ENCODE measurements around the gene HSPA5.
"Not testable (repeated sequence)": the region's sequence is repeated elsewhere in the genome, so short reads cannot be mapped to it uniquely, and the experiment has no call there.

The HSPA5 gene

GRCh38 chr9:125241000-125241862 is at the start of gene HSPA5:
Gene HSPA5 (minus strand): TSS chr9:125241343. CDS start chr9:125241126, 217 bp downstream.
- DNase-seq: peak; percentile 100

DNA sequence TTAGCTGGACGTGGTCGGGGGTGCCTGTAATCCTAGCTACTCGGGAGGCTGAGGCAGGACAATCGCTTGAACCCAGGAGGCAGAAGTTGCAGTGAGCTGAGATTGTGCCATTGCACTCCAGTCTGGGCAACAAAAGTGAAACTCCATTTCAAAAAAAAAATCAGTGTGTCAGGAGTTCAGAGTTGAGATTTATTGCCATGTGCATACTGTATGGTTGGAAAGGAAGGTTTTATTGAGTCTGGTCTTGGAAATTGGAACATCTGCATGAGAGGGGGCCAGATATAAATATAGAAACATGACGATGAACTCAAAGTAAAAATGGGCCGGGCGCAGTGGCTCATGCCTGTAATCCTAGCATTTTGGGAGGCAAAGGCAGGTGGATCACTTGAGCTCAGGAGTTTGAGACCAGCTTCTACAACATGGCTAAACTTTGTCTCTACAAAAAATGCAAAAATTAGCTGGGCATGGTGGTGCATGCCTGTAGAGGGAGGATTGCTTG is 45.8 kb upstream of the HSPA5 start:
- not testable (repeated sequence) for DNase-seq

GRCh38 chr9:125284855-125285254 is 43.7 kb upstream of the HSPA5 start:
- no peak for DNase-seq

- DNase-seq: no peak
These were observed 39.8 kb upstream of the HSPA5 start for GRCh38 chr9:125280945-125281344.

- no peak for DNase-seq
These were observed 36.3 kb upstream of the HSPA5 start for GRCh38 chr9:125277411-125277810.

DNA sequence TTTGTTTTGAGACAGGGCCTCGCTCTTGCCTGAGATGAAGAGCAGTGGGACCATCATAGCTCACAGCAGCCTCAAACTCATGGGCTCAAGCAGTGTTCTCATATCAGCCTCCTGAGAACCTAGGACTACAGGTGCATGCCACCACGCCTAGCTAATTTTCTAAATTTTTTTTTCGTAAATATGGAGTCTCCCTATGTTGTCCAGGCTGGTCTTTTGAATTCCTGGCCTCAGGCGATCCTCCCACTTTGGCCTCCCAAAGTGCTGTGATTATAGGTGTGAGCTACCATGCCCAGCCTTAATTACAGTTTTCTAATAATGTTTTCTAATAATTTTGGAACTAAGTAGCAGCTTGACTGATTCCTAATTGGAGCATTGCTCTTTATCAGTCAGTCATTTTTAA is 35.6 kb upstream of the HSPA5 start:
- DNase-seq: no peak

- DNase-seq: no peak
These were observed 31.6 kb upstream of the HSPA5 start for GRCh38 chr9:125272697-125273096.

- no peak for DNase-seq
These were observed 29.9 kb upstream of the HSPA5 start for GRCh38 chr9:125271081-125271480.

DNA sequence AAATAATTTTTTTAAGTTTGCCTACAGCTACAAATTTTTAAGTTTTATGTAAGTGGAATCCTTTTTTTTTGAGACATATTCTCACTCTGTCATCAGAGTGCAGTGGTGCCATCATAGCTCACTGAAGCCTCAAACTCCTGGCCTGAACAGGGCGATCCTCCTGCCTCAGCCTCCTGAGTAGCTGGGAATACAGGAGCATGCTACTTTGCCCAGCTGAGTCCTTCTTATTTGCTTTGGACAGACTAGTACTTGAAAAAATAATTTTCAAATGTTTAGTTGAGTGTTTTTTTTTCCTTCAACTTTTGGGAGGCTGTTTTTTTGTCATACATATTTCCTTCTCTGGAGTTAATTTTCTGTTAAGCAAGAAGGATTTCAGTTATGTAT is 27.9 kb upstream of the HSPA5 start:
- DNase-seq: no peak

DNA sequence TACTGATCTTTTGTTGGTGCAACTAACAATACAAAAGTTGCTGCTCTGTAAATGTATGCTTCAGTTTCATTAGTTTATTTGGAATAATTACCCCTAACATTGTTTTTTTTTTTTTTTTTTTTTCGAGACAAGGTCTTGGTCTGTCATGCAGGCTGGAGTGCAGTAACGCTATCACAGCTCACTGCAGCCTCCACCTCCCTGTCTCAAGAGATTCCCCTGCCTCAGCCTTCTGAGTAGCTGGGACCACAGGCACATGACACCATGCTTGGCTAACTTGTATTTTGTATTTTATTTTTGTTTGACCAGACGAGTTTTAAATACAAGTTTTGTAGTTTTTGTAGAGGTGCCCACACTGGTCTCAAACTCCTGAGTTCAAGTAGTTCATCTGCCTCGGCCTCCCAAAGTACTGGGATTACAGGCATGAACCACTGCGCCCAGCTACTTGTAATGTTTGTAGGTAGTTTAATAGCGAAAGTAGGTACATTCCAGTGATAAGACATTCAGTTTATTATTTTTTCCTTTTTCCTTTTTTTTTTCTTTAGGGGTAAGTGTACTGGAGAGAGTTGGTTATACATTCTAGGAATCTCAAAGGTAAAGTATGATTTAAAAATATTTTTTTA is 27.4 kb upstream of the HSPA5 start:
- DNase-seq: no peak

GRCh38 chr9:125264068-125264467 is 22.9 kb upstream of the HSPA5 start:
- peak; percentile 68 for DNase-seq

DNA sequence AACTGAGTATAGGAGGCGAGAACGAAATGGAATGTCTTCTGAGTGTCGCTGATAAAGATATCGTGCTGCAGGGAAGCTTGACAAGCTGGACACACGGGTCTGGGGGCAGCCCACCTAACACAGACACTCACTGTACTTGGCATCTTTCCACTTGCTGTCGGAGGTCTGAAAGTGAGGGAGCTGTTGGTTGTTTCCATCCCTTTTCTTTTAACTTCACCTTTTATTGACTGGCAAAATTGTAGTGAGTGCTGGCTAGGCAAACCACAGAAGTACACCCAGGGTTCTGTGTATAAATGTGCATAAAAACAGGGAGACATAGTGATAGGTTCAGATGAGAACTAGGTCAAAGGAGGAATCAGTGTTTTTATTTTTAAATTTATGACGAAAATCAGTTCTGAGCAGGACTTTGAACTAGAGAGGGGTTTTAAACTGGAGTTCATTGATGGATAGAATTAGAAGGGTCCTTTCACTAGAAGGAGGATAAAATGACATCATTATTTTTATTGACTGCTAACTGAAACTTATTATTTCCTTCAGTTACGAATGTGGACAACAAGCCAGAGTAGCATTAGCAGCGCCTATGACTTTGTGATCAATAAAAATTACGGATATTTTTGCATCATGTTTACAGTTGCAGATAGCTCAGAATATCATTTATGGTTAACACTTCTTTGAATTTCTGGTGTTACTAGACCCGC is 21.3 kb upstream of the HSPA5 start:
- peak; percentile 33 for DNase-seq

DNA sequence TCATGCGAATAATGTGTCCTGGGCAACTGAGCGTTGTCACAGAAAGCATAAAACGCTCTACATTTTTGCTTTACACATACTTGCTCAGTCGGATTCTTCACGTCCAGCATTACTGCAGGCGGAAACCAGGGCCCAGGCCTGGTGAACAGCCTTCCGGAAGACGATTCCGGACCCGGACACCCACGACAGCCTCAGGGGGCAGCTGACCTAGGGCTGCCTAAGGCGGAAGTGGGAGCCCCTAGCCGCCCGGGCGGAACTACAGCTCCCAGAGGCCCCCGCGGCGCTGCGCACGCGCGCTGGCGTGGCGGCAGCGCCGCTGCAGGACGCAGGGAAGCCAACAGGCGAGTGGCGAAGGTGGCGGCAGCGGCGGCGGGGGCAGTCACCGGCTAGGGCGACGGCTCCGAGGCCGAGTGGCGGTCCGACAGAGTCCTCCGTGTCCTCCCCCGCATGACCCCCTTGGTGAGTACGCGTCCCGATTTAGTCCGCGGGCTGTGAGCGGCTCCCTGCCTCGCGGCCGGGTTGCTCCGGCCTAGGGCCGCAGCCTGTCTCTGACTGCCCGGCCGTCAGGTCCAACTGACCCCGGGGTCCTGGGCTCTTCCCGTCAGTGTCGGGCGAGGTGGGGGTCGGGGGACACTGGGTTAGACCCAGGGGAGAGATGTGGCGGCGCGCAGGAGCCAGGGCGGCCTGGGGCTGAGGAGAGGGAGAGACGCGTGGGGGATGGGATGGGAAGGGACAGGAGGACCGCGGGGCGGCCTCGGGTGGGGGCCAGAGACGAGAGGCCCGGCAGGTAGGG is 20.6 kb upstream of the HSPA5 start, which contains the start of gene GAPVD1:
GAPVD1 (plus strand) TSS at position 326 of the 793 bp plus-strand sequence. CDS start 37,096 bp downstream, outside the sequence.
- DNase-seq: peak; percentile 91

- no peak for DNase-seq
These were observed 19.4 kb upstream of the HSPA5 start for GRCh38 chr9:125260561-125260960.

DNA sequence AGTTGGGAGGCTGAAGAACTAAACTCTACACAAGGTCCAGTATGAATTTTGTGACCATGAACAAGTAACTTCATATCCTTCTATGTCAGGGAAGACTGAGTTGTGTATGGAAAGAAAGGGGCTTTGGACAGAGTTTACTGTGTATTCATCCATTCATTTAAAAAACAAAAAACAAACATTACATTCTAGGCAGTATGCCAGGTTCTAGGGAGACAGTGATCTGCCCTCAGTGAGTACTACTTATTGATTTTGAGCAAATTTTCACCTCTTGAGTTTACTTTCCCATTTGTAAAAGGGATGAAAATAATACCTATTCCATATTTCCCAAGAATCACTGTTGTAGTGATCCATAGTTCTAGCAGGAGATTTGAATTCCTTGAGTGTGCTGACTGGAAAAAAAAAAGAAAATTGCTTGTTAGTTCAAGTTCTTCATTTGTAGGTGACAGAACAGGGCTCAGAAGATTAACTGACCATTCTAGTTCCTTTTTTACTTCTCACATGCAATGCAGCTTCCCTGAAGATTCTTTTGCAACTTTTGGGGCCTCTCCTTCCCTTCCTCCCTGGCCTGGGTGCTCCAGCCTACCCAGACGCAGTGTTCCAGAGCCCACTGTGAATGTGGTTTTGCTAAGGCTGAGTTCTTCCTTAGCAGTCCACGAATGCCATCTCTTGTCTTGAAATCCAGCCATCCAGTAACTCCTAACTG is 17.8 kb upstream of the HSPA5 start:
- no peak for DNase-seq

DNA sequence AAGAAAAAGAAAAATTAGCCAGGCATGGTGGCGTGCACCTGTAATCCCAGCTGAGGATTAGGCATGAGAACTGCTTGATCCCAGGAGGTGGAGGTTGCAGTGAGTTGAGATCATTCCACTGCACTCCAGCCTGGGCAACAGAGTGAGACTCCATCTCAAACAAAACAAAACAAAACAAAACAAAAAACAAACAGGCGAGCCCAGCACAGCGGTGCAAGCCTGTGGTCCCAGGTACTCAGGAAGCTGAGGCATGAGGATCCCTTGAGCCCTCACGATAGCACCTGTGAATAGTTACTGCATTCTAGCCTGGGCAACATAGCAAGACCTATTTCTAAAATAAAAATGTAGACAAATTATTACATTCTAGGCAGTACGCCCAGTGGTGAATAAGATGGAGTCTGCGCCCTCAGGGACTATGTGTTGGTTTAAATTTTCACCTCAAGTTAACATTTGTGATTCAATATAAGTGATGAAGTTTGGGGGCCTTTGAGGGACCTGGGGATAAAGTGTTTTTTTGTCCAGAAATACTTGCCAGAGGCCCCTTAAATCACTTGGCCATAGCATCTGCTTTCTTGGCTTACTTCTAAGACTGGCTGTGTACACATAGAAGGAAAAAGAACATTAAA is 17.1 kb upstream of the HSPA5 start:
- no peak for DNase-seq

- no peak for DNase-seq
These were observed 14.7 kb upstream of the HSPA5 start for GRCh38 chr9:125255781-125256391.

DNA sequence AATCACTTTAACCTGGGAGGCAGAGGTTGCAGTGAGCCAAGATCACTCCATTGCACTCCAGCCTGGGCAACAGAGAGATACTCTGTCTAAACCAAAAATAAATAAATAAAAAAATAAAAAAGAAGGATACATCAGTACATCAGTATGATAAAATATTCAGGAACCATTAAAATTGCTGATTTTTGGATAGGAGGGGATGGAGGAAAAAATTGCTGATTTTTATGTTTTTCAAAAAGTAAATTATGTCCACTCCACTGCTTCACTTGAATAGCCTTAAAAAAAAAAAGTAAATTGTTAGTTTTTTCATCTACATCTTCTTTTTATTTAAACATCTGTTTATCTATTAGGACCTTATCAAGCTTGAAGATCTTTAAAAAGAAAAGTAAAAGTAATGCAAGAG is 13.1 kb upstream of the HSPA5 start:
- DNase-seq: no peak

DNA sequence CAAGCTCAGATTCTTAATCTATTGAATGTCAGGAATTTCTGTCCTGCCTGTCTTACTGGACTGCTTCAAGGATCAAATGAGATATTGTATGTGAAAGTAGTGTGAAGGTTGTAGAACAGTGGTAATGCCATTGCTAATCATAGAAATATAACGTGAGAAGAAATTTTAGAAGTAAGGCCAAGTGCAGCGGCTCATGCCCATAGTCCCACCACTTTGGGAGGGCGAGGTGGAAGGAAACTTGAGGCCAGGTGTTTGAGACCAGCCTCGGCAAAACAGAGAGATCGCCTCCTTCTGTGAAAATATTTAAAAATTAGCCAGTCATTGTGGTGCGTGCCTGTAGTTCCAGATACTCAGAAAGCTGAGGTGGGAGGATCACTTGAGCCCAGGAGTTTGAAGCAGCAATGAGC is 5.1 kb upstream of the HSPA5 start:
- no peak for DNase-seq

DNA sequence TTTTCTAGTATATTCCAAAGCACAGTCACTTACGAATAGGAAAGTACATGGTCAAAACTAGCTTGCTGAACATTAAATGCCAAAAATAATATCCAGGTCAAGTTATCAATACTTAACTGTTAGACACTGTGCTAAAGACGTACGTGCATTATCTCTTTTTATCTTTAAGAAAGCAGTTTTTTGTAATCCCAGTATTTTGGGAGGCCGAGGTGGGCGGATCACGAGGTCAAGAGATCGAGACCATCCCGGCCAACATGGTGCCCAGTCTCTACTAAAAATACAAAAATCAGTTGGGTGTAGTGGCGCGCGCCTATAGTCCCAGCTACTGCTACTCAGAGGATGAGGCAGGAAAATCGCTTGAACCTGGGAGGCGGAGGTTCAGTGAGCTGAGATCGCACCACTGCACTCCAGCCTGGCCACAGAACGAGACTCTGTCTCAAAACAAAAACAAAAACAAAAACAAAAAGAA is 2.7 kb upstream of the HSPA5 start:
- no peak for DNase-seq

Data from CD4-positive, alpha-beta T cell treated with Interleukin-17A for 1 hour (primary cell).